Muscle layer of duodenum (tissue), 2 donors: Measurements from ENCODE around the gene FARS2.

Experiments
- H3K27ac ChIP-seq: one replicate; pipeline ENCODE4 v1.7.0; 2013; ENCODE audit warnings: mild to moderate bottlenecking, low read length
- H3K27me3 ChIP-seq: one replicate; pipeline ENCODE4 v1.7.0; 2013; ENCODE audit warnings: low read depth, mild to moderate bottlenecking, control low read depth, low read length
- H3K36me3 ChIP-seq, 2 donors: one replicate each; pipeline ENCODE4 v1.7.0; 2013; ENCODE audit warnings: low read length in 2 of 2, control low read depth in 1 of 2, mild to moderate bottlenecking in 1 of 2; ENCODE audit not compliant: insufficient read depth in 2 of 2, control insufficient read depth in 1 of 2
- H3K4me1 ChIP-seq, 2 donors: one replicate each; pipeline ENCODE4 v1.7.0; 2013; ENCODE audit warnings: low read length in 2 of 2, mild to moderate bottlenecking in 2 of 2, control low read depth in 1 of 2, moderate library complexity in 1 of 2; ENCODE audit not compliant: insufficient read depth in 2 of 2, control insufficient read depth in 1 of 2
- H3K4me3 ChIP-seq, 2 donors: one replicate each; pipeline ENCODE4 v1.7.0; 2013; ENCODE audit warnings: low read length in 2 of 2, low read depth in 1 of 2, mild to moderate bottlenecking in 1 of 2
- H3K9me3 ChIP-seq, 2 donors: one replicate each; pipeline ENCODE4 v1.7.0; 2013; ENCODE audit warnings: low read length in 2 of 2, control low read depth in 1 of 2, mild to moderate bottlenecking in 1 of 2; ENCODE audit not compliant: control insufficient read depth in 1 of 2
- donor health status: healthy.

Gene FARS2

DNA sequence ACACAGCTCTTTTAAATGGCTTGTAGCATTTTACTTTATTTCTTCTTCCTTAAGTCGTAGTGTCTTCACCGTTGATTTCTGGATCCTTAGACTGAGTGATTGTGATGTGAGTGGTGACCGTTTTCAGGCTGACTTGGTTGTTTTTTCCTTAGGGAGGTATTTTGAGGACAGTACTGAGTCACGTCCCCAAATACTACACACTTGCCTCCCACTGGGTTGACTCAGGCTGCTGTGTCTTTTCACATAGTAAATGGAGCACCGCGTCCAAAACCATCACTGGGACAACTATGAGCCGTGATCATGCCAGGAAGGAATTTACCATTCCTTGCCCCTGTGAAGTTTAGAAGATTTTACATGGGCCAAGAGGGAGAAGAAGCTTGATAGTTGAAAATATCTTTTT is 174.1 kb downstream of the FARS2 start:
- Histone ChIP-seq H3K9me3 (peaks cover 0 to 3% of the 10 kb centered on the region in 2 donors), H3K27ac (no peak overlapping the region), H3K27me3 (no peaks in the 10 kb centered on the region), H3K36me3 (peaks cover 0 to 8% of the 10 kb centered on the region in 2 donors), H3K4me3 (no peak overlapping the region), H3K4me1 (no peaks in the 10 kb centered on the region)

DNA sequence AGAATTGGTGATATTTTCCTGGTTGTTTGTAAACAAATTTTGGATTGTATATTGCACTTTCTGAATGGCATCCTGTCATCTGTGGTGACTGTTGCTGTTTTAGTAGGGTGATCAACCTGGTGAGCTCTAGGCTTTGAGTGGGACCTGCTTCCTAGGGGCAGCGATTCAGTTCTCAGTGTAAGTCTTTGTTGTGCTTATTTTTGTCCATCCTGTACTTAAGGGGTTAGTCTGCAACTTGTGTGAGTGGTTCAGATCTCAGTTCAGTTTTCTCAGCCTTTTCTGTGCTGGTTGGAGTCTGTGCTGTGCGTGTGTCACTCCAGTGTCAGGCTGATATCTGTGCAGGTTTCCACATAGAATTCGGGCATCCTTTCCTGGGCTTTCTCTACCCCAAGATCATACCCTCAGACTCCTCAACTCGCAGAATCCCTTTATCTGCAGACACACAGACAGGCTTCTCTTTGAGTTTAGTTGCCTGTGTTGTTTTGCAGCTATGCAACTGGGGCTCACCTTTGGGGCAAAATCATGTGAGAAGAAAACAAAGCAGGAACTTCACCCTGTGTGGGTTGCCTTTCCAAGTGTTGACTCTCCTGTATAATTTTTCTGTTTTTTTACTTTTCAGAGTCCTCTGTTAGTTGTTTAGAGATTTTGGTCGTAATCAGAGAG is 177.7 kb downstream of the FARS2 start:
- Histone ChIP-seq H3K27ac (no peak overlapping the region), H3K9me3 (peaks cover 0 to 3% of the 10 kb centered on the region in 2 donors), H3K36me3 (no peaks in the 10 kb centered on the region), H3K27me3 (no peaks in the 10 kb centered on the region), H3K4me1 (no peaks in the 10 kb centered on the region), H3K4me3 (no peak overlapping the region)

DNA sequence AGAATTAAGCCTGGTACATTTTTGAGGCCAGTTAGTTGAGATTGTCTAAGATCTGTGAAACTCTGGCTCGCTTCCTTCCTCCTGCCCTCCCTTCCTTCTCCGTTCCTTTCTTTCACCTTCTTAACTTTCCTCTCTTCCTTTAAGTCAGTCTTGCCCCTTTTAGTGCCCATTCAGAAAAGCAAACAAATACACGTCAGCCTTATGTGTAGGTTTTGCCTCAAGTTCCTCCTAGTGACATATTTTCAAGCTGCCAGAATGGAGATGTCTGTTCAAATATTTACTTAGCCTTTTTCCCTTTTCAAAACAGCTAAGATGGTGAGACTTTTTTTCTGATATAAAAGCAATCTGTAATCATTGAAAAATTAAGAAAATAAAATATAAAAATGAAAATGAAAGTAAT is 178.4 kb downstream of the FARS2 start:
- H3K27ac ChIP-seq: no peak overlapping the region
- no peaks in the 10 kb centered on the region for H3K4me1 ChIP-seq
- H3K9me3 ChIP-seq: peaks cover 0 to 3% of the 10 kb centered on the region in 2 donors
- no peaks in the 10 kb centered on the region for H3K27me3 ChIP-seq
- no peak overlapping the region for H3K4me3 ChIP-seq
- no peaks in the 10 kb centered on the region for H3K36me3 ChIP-seq

DNA sequence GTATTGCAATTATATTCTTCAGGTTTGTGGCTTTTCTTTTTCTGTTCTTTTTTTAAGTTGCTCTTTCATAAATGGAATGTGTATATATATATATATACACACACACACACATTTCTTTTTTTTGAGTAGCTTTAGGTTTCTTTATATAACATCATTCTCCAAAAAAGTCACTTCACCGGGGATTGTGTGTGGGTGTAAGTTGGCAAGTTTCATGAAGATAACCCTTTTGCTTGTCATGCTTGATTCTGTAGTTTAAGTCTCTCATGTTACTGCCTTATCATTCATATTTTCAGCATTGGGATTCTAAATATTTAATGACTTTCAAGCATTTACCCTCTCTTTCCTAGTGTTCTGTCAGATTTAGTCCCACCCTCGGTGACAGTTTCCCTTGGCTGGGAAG is 181.0 kb downstream of the FARS2 start:
- no peaks in the 10 kb centered on the region for H3K36me3 ChIP-seq
- H3K4me1 ChIP-seq: no peaks in the 10 kb centered on the region
- no peaks in the 10 kb centered on the region for H3K27me3 ChIP-seq
- no peak overlapping the region for H3K4me3 ChIP-seq
- H3K27ac ChIP-seq: no peak overlapping the region
- no peaks in the 10 kb centered on the region for H3K9me3 ChIP-seq

DNA sequence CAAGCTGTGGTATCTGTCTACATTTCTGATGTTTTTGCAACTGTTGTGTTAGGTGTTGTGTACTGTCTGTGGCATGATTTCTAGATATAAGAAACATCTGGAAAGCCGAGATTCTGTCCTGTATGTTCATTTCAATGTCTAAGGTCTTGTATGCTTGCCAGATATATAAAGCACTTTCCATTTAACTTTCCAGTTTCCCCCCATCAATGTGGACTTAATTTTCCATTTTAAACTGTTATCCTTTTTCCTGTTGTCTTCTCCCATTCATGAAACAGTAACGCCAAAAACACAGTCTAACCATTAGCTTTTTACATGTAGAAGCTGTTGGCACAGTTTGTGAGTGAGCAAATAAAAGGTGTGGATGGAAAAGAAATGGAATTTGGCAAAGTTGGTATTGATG is 181.6 kb downstream of the FARS2 start:
- no peaks in the 10 kb centered on the region for H3K4me1 ChIP-seq
- no peaks in the 10 kb centered on the region for H3K9me3 ChIP-seq
- H3K27me3 ChIP-seq: no peaks in the 10 kb centered on the region
- no peak overlapping the region for H3K4me3 ChIP-seq
- H3K27ac ChIP-seq: no peak overlapping the region
- H3K36me3 ChIP-seq: no peaks in the 10 kb centered on the region

DNA sequence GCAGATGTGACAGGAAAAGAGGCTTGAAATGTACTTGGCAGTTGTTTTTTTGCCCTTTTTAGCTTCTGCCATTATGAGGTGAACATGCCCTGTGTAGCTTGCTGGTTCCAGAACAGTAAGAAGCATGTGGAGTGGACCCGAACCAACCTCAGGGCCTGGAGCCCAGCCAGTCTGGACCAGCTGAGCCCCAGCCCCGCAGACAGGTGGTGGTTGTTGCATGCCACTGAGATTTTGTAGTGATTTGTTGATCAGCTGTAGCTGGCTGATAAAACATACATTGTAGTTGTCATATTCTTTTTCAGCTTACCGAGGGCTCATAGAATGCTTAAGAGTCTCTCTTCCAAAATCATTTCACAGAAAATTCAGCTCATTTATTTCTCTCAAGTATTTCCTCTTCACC is 182.2 kb downstream of the FARS2 start:
- H3K4me1 ChIP-seq: no peaks in the 10 kb centered on the region
- no peak overlapping the region for H3K4me3 ChIP-seq
- H3K9me3 ChIP-seq: no peaks in the 10 kb centered on the region
- H3K27ac ChIP-seq: no peak overlapping the region
- H3K36me3 ChIP-seq: no peaks in the 10 kb centered on the region
- H3K27me3 ChIP-seq: no peaks in the 10 kb centered on the region

DNA sequence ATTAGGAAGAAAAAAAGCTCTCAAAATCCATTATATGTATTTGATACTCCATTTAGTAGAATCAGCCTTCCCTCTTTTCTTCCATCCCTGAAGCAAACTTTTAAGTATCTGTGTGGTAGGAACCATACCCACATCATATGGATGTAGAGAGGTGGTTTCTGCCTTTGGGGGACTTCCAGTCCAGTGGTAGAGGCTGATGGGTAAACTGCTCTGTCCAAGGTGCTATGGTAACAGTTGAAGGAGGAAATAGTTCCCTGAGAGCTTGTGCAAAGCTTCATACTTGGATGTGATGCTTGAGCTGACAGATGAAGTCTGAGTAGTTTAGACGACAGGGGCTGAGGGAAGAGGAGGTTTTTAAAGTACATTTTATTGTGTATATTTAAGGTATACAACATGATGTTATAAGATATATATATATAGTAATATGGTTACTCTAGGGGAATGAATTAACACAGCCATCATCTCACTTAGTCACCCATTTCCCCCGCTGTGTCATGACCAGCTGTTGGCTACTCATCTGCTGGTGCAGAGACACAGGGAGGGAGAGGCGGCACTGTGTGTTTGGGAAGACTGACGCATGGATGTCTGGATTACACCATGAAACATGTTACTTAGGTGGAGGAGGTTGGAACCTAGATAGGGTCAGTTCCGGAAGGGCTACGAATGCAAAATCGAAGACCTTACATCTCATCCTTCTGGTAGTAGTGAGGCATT is 185.2 kb downstream of the FARS2 start:
- H3K36me3 ChIP-seq: no peaks in the 10 kb centered on the region
- H3K27ac ChIP-seq: no peak overlapping the region

DNA sequence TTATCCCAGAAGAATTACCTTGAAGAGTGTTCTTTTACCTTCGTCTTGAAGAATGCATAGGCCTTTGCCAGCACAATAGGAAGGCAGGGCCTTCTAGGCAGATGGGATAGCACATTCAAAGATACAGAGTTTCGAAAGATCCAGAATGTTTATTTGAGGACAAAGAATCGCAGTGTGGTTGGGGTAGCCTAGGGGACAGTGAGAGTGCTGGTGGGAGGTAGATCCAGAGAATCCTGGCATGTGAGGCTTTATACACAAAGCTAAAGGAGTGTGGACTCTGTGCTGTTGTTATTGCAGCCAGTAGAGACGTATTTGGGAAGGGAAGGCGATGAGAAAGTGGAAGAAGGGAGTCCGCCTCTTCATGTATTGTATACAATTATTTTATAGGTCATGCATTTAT is 186.6 kb downstream of the FARS2 start:
- Histone ChIP-seq H3K27me3 (no peaks in the 10 kb centered on the region), H3K27ac (no peak overlapping the region), H3K4me1 (no peaks in the 10 kb centered on the region), H3K36me3 (no peaks in the 10 kb centered on the region), H3K4me3 (no peak overlapping the region), H3K9me3 (no peaks in the 10 kb centered on the region)

More for the DNA sequence above, 185.2 kb downstream of the FARS2 start:
- Histone ChIP-seq H3K9me3 (no peaks in the 10 kb centered on the region), H3K4me1 (no peaks in the 10 kb centered on the region), H3K27me3 (no peaks in the 10 kb centered on the region), H3K4me3 (no peak overlapping the region)

DNA sequence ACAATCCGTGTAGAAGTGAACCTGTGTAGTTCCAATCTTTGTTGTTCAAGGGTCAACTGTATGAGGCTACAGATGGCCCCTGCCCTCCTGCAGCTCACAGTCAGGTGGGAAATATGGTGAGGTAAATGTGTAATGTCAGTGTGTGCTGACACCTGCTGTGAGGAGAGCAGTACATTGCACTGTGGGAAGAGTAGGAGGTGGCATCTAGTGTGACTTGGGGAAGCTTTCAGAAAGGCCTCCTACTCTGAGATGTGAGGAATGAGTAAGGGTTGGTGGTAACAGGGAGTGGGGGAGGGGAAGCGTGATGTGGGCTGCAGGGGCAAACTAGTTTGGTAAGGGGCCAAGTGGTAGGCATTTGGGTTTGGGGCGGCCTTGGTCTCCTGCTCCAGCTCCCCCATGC is 188.8 kb downstream of the FARS2 start:
- no peaks in the 10 kb centered on the region for H3K27me3 ChIP-seq
- no peaks in the 10 kb centered on the region for H3K9me3 ChIP-seq
- no peak overlapping the region for H3K4me3 ChIP-seq
- H3K27ac ChIP-seq: no peak overlapping the region
- H3K36me3 ChIP-seq: no peaks in the 10 kb centered on the region
- H3K4me1 ChIP-seq: no peaks in the 10 kb centered on the region

DNA sequence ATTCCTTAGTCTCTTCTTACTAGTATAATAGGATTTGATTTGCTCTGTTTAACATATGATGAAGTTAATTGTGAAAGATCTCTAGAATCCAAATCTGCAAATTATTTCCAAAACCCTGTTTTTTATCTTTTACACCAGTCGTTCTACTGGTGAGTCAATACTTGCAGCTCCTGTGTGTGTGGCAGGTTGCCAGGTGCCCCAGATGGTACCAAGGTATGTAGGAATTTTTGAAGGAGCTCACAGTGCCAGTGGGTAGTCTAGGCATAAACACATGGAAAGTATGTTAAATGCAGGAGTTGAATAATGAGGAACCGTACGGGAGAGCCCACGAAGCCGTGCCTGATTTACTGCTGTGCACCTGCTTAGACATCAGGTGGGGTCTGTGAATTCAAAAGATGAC is 192.2 kb downstream of the FARS2 start:
- Histone ChIP-seq H3K27ac (no peak overlapping the region), H3K36me3 (no peaks in the 10 kb centered on the region), H3K27me3 (no peaks in the 10 kb centered on the region), H3K4me1 (no peaks in the 10 kb centered on the region), H3K4me3 (no peak overlapping the region), H3K9me3 (no peaks in the 10 kb centered on the region)

DNA sequence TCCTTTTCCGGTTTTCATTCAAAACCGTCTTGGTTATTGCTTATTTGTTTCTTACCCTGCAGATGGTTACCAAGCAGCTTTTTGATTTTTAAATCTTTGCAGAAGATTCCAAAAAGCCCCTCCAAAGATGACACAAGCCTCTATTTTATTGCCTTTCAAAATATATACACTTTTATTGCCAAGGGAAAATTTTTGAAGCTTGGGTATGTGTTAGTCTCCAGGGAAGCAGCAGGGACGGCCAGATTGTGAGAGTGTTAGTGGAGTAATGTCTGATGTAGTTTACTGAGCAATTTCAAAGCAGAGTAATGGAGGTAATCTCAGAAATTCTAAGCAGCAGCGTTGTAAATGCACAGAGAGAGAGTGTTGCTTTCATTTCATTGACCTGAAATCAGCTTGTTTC is 193.8 kb downstream of the FARS2 start:
- H3K4me3 ChIP-seq: no peak overlapping the region
- H3K36me3 ChIP-seq: no peaks in the 10 kb centered on the region
- no peaks in the 10 kb centered on the region for H3K4me1 ChIP-seq
- H3K9me3 ChIP-seq: no peaks in the 10 kb centered on the region
- no peak overlapping the region for H3K27ac ChIP-seq
- no peaks in the 10 kb centered on the region for H3K27me3 ChIP-seq

DNA sequence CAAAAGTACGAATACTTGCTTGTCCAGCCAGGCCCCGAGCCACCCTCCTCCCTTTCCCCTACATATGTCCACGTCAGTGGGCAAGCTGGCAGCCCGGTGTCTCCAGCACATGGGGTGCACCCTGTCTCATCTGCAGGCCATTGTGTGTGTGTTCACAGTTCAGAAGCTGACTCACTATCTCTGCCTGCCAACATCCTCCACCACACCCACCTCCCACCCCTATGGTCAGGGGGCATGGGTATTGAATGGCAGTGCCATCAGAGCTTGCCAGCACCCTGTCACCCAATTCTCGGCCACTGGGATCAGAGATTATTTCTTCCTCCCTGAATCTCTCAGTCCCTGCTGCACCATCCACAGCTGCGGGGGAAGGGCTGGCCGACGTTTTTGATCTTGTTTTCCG is 195.7 kb downstream of the FARS2 start:
- no peaks in the 10 kb centered on the region for H3K27me3 ChIP-seq
- no peak overlapping the region for H3K4me3 ChIP-seq
- no peaks in the 10 kb centered on the region for H3K36me3 ChIP-seq
- no peaks in the 10 kb centered on the region for H3K4me1 ChIP-seq
- no peaks in the 10 kb centered on the region for H3K9me3 ChIP-seq
- H3K27ac ChIP-seq: no peak overlapping the region
